ENCODE measurements around the gene UVSSA. TPM values are rescaled to one million over a fixed set of nuclear protein-coding genes. Genes with fewer than 3 reads are reported as not detected.

Gene UVSSA
- total RNA-seq, 4 donors from 2014 or later, result 13.5 to 114 (median 34.2) TPM

DNA sequence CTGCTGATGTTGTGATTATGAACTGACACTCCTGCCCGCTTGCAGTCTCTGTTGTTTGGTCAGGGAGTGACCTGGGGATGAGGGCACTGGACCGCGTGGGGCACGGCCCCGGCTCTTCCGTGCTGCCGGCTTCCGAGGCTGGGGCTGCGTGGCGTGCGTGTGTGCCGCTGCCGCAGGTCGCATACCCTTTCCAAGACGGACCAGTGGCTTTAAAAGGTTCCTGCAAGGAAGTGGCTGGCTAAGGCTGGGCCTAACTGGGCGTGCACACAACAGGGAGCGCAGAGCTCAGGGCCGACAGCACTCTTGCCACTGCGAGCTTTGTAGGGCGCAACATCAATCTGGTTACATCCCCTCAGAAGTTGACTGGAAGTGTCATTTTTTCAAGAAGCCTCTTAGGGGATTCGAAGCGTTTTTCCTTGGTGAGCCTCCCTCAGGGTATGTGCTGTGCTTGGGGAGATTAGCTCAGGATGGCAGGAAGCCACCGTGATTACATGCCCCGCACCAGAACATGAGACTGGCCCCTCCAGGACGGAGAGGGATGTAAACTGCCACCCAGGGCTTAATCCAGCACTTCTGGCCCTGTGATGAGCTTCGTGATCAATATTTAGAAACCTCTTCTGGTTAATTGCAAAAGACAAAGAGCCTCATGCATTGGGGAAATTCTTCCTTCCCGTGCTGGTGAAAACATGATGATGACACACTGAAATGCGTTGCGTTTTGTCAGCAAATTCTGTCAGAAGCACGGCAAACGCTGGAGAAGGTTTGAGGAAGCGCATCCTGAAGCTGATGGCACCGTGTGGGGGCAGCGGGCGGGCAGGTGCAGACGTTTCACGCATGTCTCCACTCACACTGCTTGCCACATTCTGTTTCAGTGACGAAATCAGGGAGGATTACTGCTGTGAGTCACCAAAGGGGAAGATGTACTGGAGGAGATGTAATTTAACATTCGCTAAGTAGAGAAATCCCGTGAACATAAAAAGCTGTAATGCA, 46.2 kb upstream of the UVSSA start:
- Histone ChIP-seq H3K9me3 (no peaks in the 10 kb centered on the region), H3K36me3 (peaks cover 0 to 22% (median 0%) of the 10 kb centered on the region in 4 donors), H3K27ac (peak overlapping the region; percentile 17 to 62 (median 34)), H3K4me1 (peaks cover 0 to 12% (median 3%) of the 10 kb centered on the region in 4 donors), H3K27me3 (no peaks in the 10 kb centered on the region), H3K4me3 (no peak overlapping the region)
- WGBS, 2 donors (ENCODE audit: low coverage in 1 of 2), result 69 to 87% methylated on average over 13 to 40 of the region's 40 CpGs
- TF ChIP-seq, protein P1, sequence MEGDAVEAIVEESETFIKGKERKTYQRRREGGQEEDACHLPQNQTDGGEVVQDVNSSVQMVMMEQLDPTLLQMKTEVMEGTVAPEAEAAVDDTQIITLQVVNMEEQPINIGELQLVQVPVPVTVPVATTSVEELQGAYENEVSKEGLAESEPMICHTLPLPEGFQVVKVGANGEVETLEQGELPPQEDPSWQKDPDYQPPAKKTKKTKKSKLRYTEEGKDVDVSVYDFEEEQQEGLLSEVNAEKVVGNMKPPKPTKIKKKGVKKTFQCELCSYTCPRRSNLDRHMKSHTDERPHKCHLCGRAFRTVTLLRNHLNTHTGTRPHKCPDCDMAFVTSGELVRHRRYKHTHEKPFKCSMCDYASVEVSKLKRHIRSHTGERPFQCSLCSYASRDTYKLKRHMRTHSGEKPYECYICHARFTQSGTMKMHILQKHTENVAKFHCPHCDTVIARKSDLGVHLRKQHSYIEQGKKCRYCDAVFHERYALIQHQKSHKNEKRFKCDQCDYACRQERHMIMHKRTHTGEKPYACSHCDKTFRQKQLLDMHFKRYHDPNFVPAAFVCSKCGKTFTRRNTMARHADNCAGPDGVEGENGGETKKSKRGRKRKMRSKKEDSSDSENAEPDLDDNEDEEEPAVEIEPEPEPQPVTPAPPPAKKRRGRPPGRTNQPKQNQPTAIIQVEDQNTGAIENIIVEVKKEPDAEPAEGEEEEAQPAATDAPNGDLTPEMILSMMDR (IDR thresholded peaks at IDR 0.05), result no peak
- no peak for TF ChIP-seq POLR2A (IDR thresholded peaks at IDR 0.05)
- peak in 2 of 3 donors; percentile 14 for TF ChIP-seq POLR2AphosphoS5 (IDR thresholded peaks at IDR 0.05)
- TF ChIP-seq EP300 (IDR thresholded peaks at IDR 0.05; ENCODE audit: low read depth), result no peak
- in situ Hi-C loops (cut with MboI; ENCODE audit: low pct_ligation_motif_present in 1 of 4, low pct_unique_long_range_greater_than_20kb in 1 of 4, low sequenced_read_pairs in 3 of 4) (no loop called here), intact Hi-C loops (cut with DNase I; ENCODE audit: low total_unique reads) (no loop called here)
- peak; percentile 54 for DNase-seq

DNA sequence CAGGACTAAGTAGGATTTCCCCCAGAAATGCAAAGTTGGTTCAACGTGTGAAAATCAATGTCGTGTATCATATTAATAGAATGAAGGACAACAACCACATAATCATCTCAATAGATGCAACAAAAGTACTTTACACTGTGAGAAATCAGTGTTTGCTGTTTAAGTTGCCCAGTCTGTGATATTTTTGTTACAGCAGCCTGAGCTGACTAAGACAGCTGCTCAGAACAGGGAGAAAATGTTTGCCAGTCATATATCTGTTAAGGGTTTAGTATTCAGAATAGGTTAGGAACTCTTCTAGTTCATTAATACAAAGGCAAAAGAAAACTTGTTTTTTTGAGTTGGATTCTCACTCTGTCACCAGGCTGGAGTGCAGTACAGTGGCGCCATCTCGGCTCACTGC, 44.8 kb upstream of the UVSSA start:
- no peak overlapping the region for H3K27ac ChIP-seq
- H3K9me3 ChIP-seq, result no peaks in the 10 kb centered on the region
- H3K4me1 ChIP-seq, result peaks cover 0 to 25% (median 5%) of the 10 kb centered on the region in 4 donors
- in situ Hi-C loops (cut with MboI; ENCODE audit: low pct_ligation_motif_present in 1 of 4, low pct_unique_long_range_greater_than_20kb in 1 of 4, low sequenced_read_pairs in 3 of 4) (no loop called here), intact Hi-C loops (cut with DNase I; ENCODE audit: low total_unique reads) (no loop called here)
- peaks cover 0 to 17% (median 0%) of the 10 kb centered on the region in 4 donors for H3K36me3 ChIP-seq
- TF ChIP-seq POLR2AphosphoS5 (IDR thresholded peaks at IDR 0.05), result no peak
- TF ChIP-seq, protein P1 (IDR thresholded peaks at IDR 0.05), result no peak
- TF ChIP-seq EP300 (IDR thresholded peaks at IDR 0.05; ENCODE audit: low read depth), result no peak
- TF ChIP-seq POLR2A (IDR thresholded peaks at IDR 0.05), result no peak
- DNase-seq, result no peak
- H3K27me3 ChIP-seq, result no peaks in the 10 kb centered on the region
- no peak overlapping the region for H3K4me3 ChIP-seq
- WGBS, 2 donors (ENCODE audit: low coverage in 1 of 2), result 50 to 96% methylated on average over 4 of the region's 4 CpGs

DNA sequence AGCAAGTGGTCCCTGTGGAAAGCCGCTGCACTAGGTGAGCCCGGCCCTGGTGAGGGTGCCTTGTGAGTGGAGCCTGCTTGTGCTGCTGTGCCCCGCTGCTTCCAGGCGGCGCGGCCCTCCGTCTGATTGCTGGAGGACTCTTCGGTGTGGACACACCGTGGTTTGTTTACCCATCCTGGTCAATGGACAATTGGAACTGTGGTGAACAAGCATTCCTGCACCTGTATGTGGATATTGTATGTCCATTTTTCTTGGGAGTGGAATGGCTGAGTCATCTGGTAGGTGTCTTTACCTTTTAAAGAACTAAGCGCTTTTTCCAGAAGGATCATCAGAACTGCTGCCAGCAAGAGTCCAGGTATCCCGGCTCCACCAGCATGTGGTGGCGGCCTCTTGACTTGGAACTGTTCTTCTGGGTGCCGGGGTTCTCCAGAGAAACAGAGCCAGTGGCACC, 41.7 kb upstream of the UVSSA start:
- DNase-seq, result no peak
- H3K27ac ChIP-seq, result peak overlapping the region in 3 of 4 donors; percentile 26 to 69 (median 57)
- H3K27me3 ChIP-seq, result no peaks in the 10 kb centered on the region
- H3K4me3 ChIP-seq, result no peak overlapping the region
- H3K36me3 ChIP-seq, result no peaks in the 10 kb centered on the region
- H3K4me1 ChIP-seq, result peaks cover 8 to 46% (median 16%) of the 10 kb centered on the region in 4 donors
- in situ Hi-C loops (cut with MboI; ENCODE audit: low pct_ligation_motif_present in 1 of 4, low pct_unique_long_range_greater_than_20kb in 1 of 4, low sequenced_read_pairs in 3 of 4) (no loop called here), intact Hi-C loops (cut with DNase I; ENCODE audit: low total_unique reads) (no loop called here)
- no peaks in the 10 kb centered on the region for H3K9me3 ChIP-seq
- TF ChIP-seq POLR2A (IDR thresholded peaks at IDR 0.05) (no peak), EP300 (IDR thresholded peaks at IDR 0.05; ENCODE audit: low read depth) (no peak), POLR2AphosphoS5 (IDR thresholded peaks at IDR 0.05) (no peak)
- TF ChIP-seq, protein P1 (IDR thresholded peaks at IDR 0.05), result no peak
- WGBS, 2 donors (ENCODE audit: low coverage in 1 of 2), result 97% methylated on average over 13 of the region's 13 CpGs; no CpG with 5 or more reads in 1 of the 2 donors

DNA sequence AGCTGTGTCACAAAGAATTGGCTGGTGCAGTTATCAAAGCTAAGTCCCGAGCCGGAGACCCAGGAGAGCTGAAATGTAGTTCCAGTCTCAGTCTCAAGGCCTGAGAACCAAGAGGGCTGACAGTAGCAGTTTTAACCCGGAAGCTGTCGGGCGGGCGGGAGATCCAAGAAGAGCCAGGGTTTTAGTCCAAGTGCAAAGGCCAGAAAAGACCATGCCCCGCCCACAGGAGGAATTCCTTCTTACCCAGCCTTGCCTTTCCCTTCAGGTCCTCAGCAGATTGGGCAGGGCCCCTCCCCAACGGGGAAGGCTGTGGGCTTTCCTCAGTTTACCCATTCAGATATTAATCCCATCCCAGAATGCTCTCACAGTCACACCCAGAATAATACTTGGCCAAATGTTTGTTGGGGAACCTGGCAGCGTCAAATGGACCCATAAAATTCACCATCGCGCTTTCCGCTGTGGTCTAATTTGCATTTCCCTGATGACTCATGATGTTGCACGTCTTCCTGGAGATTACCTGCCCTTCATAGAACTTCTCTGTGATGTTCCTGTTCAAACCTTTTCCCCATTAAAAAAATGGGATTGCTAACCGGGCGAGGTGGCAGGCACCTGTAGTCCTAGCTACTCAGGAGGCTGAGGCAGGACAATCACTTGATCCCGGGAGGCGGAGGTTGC, 41.1 kb upstream of the UVSSA start:
- DNase-seq, result peak; percentile 76
- H3K27me3 ChIP-seq, result no peaks in the 10 kb centered on the region
- TF ChIP-seq POLR2AphosphoS5 (IDR thresholded peaks at IDR 0.05), result no peak
- TF ChIP-seq, protein P1 (IDR thresholded peaks at IDR 0.05), result no peak
- TF ChIP-seq POLR2A (IDR thresholded peaks at IDR 0.05), result no peak
- TF ChIP-seq EP300 (IDR thresholded peaks at IDR 0.05; ENCODE audit: low read depth), result no peak
- in situ Hi-C loops (cut with MboI; ENCODE audit: low pct_ligation_motif_present in 1 of 4, low pct_unique_long_range_greater_than_20kb in 1 of 4, low sequenced_read_pairs in 3 of 4), result no loop called here
- intact Hi-C loops (cut with DNase I; ENCODE audit: low total_unique reads), result no loop called here
- peaks cover 11 to 52% (median 22%) of the 10 kb centered on the region in 4 donors for H3K4me1 ChIP-seq
- H3K36me3 ChIP-seq, result no peaks in the 10 kb centered on the region
- 57 to 64% methylated on average over 2 to 17 of the region's 17 CpGs for WGBS, 2 donors (ENCODE audit: low coverage in 1 of 2)
- no peaks in the 10 kb centered on the region for H3K9me3 ChIP-seq
- H3K4me3 ChIP-seq, result no peak overlapping the region
- peak overlapping the region in 3 of 4 donors; percentile 26 to 69 (median 57) for H3K27ac ChIP-seq
